ENCODE data around the gene PP2D1. TPM values are rescaled to one million over a fixed set of nuclear protein-coding genes. Genes with fewer than 3 reads are reported as not detected.

The PP2D1 gene
- polyA plus RNA-seq, 1 of the 3 experiments (the other 2 are of a cell fraction): not detected

DNA sequence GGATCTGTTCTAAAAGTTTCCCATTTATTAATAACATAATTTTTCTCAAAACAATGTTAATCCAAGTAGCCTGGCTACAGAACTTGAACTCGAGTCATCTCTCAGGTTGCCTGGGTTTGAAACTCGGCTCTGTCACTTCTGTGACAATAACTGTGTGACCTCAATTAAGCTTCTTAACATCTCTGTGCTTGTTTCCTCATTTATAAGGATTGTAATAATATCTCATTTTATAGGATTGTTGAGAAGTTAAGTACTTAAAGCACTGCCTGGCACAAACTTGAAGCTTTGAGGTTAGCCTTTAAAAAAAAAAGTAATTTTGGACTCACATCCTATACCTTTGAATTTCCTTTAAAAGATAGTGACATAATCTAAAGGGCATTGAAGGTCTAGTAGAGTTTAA lies 61.7 kb downstream of the PP2D1 start (continued):
- TF ChIP-seq IRF3 (IDR thresholded peaks at IDR 0.05; ENCODE audit: low read depth, low read length): no peak
- TF ChIP-seq MXI1 (IDR thresholded peaks at IDR 0.05; ENCODE audit: low read depth, low read length): no peak
- no peak for TF ChIP-seq RXRA (IDR thresholded peaks at IDR 0.05; ENCODE audit: borderline replicate concordance, low read depth)
- TF ChIP-seq SIN3A (IDR thresholded peaks at IDR 0.05; ENCODE audit: borderline replicate concordance, low read depth, low read length): no peak
- TF ChIP-seq CHD2 (IDR thresholded peaks at IDR 0.05; ENCODE audit: low read length, partially characterized antibody): no peak

DNA sequence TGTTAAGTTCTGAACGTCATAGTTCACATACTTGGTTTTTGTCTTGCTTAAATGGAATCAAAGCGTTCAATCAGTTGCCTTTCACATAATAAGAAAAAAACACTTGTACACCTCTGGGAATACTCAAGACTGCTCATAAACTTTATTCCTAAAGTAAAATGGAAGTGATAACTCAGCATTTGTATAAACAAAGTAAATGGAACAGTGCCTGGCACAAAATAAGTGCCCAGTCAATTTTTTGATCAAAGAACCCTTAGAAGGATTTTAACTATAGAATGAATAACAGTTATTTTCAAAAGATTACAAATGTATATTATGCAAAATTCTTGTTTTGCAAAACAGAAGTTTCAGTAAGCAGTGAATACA lies 63.9 kb downstream of the PP2D1 start:
- Histone ChIP-seq H2AFZ (ENCODE audit: low read depth) (no peak overlapping the region), H3K9me3 (no peaks in the 10 kb centered on the region), H3K4me3 (ENCODE audit: low read depth in 2 of 2, low read length in 1 of 2) (peak overlapping the region; percentile 94 to 100), H3K4me1 (ENCODE audit: control insufficient read depth in 1 of 2, insufficient read depth in 2 of 2, low read depth in 1 of 2, low read length in 1 of 2) (peaks cover 10 to 20% of the 10 kb centered on the region in 2 experiments; a peak in 3 of 4 replicates), H3F3A (replicated peaks; ENCODE audit: insufficient read depth) (peaks cover 9% of the 10 kb centered on the region), H3K27me3 (ENCODE audit: insufficient read depth) (no peaks in the 10 kb centered on the region), H4K20me1 (ENCODE audit: insufficient read depth) (peaks cover 49% of the 10 kb centered on the region), H3K9me2 (no peaks in the 10 kb centered on the region), H3K9ac (peak overlapping the region; percentile 94), H3K79me2 (ENCODE audit: insufficient read depth) (peaks cover 61% of the 10 kb centered on the region), H3K4me2 (peak overlapping the region; percentile 81), H3K27ac (ENCODE audit: low read depth in 2 of 2, low read length in 1 of 2) (peak overlapping the region; percentile 79 to 95; a peak in 3 of 4 replicates), H3K36me3 (replicated peaks in 1 of 2; ENCODE audit: control insufficient read depth in 1 of 2, insufficient read depth in 2 of 2, low read length in 1 of 2) (peaks cover 24 to 28% of the 10 kb centered on the region in 2 experiments)
- POLR2A ChIA-PET: no interaction called here
- TF ChIP-seq GABPA (IDR thresholded peaks at IDR 0.05; ENCODE audit: low read depth) (no peak), FOXJ3 (CRISPR knock-in tag; IDR thresholded peaks at IDR 0.05) (no peak), MEF2A (IDR thresholded peaks at IDR 0.05; ENCODE audit: borderline replicate concordance, low read depth) (no peak), EZH2phosphoT487 (IDR thresholded peaks at IDR 0.05; ENCODE audit: borderline replicate concordance, low read depth) (no peak), PBX3 (IDR thresholded peaks at IDR 0.05) (no peak), SMC3 (IDR thresholded peaks at IDR 0.05; ENCODE audit: low read depth, low read length) (no peak), TAF1 (IDR thresholded peaks at IDR 0.05; ENCODE audit: borderline replicate concordance, low read depth, low read length) (no peak)
- TF ChIP-seq, protein P1, sequence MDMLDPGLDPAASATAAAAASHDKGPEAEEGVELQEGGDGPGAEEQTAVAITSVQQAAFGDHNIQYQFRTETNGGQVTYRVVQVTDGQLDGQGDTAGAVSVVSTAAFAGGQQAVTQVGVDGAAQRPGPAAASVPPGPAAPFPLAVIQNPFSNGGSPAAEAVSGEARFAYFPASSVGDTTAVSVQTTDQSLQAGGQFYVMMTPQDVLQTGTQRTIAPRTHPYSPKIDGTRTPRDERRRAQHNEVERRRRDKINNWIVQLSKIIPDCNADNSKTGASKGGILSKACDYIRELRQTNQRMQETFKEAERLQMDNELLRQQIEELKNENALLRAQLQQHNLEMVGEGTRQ (IDR thresholded peaks at IDR 0.05; ENCODE audit: borderline replicate concordance, low read depth, low read length): no peak
- CTCF ChIA-PET: no interaction called here
- 0% methylated on average over 2 of the region's 2 CpGs for WGBS (ENCODE audit: low lambda C conversion rate)
- no peak for DNase-seq
